Activated CD4-positive, CD25-positive, alpha-beta regulatory T cell treated with anti-CD3 and anti-CD28 coated beads, Interleukin-2, amount 50 U/mL, for 24 hours (primary cell): ENCODE results near the gene MLLT11.
A peak's percentile ranks its signal among the peaks of the same experiment; 100 is the strongest.

ENCODE experiments used
- ATAC-seq, 2 donors: fragments of 150-1000 bp; cut with Tn5 transposase; one replicate each; pipeline ENCODE4 v1.10.0; 2021; ENCODE audit warnings: mild to moderate bottlenecking in 1 of 2, moderate library complexity in 1 of 2

MLLT11 gene, protein sequence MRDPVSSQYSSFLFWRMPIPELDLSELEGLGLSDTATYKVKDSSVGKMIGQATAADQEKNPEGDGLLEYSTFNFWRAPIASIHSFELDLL

DNA sequence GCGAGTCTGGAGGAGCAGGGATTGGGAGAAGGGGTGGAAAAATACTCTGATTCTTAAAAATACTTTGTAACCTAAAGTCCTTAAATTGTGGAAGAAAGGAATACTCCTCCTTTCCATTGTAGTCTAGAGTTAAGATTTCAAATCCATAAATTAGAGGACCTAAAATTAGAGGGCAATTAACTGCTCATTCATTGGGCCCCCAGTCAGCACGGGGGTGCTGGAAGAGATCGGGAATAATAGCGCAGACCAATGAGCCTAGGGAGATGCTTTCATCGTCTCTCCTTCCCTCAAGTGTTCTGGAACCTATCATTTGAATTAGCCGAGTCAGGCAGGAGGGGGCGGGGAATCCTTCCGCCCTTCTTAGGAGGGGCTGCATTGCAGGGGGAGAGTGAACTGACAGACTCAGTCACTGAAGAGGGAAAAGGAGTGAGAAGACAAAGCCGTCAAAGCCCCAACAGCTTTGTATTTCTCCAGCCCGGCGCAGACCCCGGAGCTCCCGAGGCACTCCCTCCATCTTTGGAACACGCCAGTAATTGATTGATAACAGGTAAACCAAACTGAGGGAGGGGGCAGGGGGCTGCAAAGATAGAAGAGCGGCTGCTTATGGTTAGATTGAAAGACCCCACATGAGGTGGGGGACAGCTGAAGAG, at the start of gene MLLT11:
MLLT11 (plus strand) TSS at position 391 of the 650 bp plus-strand sequence. CDS start 6,828 bp downstream, outside the sequence.
- ATAC-seq: no peak

DNA sequence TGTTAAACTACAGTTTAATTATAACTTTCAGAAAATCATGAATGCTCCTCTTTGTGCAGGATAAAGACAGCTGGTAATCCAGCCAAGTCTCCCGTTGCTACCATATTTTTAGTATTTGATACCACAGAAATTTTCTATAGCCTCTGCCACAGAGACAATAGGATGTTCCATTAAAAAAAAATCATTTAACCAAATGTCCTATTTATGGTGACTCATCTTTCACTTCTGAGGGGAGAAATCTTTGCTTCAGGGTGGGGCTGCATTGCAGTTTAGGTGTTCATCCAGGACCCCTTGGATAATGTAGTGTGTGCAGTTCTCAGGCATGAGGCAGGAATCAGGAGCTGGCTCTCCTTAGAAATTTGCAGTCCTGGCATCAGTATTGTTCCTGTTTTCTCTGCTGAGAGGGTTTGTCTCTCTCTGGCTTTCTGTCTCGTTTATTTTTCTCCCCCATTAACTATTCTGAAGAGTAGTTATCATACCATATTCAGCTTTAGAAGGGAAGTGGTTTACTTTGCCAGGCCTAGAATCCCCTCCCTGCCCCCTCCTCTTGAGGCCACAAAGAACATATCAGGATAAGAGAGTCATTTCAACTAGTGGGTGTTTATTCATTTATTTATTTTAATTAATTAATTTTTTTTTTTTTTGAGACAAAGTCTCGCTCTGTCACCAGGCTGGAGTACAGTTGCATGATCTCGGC, 48.9 kb upstream of the MLLT11 start:
- no peak for ATAC-seq

DNA sequence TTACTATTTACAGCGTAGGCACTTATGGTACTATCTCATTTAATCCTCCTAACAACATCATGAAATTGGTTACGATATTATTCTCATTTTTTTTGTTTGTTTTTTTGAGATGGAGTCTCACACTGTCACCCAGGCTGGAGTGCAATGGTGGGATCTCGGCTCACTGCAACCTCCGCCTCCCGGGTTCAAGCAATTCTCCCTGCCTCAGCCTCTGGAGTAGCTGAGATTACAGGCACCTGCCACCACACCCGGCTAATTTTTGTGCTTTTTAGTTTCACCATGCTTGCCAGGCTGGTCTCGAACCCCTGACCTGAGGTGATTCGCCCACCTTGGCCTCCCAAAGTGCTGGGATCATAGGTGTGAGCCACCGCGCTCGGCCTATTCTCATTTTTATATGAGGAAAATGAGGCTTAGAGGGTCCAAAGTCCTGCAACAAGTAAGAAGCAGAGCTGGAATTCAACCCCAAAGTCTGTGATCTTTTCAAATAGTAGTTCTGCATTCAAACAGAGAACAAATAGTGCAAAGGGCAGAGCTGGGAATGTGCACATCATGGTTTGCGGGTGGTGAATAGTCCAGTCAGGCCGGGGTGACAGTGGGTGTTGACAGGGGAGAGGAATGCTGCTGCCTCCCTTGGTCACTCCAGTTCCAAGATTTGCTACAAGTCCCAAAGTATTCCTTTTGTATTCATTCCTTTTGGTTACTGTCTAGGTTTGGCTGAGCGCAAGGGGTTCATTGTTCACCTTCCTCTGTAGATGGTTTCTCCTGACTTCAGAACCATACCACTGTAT, 47.3 kb upstream of the MLLT11 start:
- no peak for ATAC-seq

DNA sequence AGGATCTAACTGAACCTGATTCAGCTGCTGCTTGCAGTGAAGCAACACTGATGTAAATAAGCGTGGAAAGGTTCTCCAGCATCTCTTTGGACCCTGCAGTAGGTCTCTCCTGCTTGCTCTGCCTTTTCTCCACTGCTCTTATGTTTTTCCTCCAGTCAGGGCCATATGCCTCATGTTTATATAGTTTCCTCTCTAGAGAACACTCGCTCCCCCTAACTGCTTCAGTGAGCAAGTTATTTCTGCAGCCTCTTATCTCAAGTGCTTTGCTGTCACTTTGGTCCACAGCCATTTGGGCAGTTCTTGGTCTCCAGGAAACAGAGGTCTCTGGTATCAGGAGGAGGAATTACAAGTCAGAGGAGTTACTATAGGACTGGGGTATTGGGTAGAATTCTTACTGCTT, 46.7 kb upstream of the MLLT11 start:
- ATAC-seq: no peak

DNA sequence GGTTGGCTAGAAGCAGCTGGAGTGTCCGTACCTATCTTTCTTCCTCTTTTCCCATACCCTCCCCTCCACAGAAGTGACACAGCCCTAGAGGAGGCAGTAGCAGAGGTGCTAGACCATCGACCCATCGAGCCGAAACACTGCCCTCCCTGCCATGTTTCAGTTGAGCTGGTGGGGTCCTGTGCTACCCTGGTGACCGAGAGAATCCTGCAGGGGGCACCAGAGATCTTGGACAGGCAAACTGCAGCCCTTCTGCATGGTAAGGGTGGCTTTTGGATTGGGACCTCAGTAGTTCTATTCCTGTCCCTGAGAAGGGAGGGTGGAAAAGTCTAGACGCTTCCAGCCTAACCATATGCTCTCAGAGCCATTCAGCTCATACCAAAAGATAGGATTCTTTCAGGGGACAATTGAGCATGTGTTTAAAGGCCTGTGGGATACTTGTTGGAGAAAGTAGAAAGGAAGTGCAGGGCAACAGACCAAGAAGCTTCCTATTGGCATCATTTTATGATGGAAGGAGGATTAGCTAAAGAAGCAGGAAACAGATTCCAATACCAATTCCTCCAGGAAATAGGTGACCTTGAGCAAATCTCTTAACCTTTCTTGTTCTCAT, 35.6 kb upstream of the MLLT11 start:
- peak; percentile 95 to 98 for ATAC-seq

DNA sequence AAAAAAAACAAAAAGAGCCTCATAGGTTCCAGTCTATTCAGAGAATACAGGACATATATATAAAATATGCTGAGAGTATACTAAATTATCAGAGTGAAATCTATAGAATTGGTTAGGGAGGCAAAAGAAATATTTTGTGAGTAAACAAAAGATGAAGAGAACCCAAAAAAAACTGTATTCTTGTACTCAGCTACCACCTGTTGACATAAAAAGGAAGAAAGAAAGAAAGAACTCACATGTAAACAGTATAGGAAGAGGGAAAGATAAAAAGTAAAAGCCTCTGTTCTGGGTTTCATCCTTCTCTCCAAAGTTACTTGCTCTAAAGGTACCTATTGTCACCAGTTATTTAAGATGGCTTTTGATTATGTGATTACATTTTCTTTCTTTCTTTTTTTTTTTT, 33.7 kb upstream of the MLLT11 start:
- no peak for ATAC-seq

DNA sequence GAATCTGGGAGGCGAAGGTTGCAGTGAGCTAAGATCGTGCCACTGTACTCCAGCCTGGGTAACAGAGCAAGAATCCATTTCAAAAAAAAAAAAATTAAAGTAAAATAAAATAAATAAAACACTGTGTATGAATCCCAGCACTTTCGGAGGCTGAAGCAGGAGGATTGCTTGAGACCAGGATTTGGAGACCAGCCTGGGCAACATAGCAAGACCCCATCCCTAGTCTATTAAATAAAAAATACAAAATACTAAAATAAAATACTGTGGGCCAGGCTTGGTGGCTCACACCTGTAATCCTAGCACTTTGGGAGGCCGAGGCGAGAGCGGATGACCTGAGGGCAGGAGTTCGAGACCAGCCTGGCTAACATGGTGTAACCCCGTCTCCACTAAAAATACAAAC, 28.0 kb upstream of the MLLT11 start:
- ATAC-seq: no peak

DNA sequence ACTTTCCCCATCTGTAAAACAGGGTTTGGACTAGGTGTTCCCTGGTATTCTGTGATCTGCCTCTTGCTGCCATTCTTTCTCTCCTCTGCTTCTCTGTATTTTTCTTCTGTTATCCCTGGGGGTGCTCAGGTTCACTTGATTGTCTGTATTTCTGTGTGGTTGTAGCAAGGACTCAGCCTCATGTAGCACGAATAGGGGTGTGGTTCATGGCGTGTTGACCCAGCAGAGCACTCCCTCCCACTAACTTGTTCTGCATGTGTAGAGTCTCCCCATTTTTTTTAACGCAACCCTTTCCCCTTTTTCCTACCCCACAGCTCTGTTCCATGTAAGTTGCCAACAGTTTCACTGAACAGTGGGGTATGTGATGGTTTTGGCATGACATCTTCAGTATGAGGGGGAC, 25.0 kb upstream of the MLLT11 start:
- no peak for ATAC-seq

DNA sequence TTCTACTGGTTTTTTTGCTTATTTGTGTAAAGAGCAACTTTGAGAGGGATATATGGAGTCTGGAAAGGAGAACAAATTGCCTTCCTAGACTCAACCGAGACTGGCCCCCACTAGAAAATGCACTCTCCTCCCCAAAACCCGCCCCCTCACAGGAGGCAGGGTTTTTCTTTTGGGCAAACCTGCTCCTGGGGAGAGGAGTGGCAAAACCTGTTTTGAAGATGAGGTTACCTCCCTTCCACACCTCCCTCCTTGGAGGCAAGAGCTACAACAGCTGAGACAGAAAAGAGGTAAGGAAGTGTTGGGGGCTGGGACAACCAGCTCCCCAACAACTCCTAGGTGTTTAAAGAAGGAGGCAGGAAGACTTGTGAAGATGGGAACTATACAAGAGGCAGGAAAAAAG, 23.8 kb upstream of the MLLT11 start, which contains the start of gene BNIPL:
BNIPL (plus strand) TSS at position 231 of the 400 bp plus-strand sequence; CDS start at position 371, 140 bp downstream.
- ATAC-seq: no peak

DNA sequence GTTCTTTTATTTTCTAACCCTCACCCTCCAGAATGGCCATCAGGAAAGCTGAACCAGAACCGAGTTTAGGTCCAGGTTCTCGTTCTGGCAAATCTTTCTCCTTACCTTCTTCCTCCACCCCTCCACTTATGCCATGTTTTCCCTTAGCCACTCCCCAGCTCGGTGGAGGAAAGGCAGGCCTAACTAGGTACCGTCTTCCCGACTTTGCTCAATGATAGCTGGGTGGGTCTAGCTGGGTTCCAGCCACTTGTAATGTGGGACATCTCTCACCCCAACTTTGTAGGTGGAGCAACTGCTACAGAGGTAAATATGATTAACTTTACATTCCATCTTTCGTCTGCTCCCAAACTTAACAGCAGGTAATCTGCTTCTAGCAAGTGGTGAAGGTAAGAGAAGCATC, 23.2 kb upstream of the MLLT11 start:
- no peak for ATAC-seq

DNA sequence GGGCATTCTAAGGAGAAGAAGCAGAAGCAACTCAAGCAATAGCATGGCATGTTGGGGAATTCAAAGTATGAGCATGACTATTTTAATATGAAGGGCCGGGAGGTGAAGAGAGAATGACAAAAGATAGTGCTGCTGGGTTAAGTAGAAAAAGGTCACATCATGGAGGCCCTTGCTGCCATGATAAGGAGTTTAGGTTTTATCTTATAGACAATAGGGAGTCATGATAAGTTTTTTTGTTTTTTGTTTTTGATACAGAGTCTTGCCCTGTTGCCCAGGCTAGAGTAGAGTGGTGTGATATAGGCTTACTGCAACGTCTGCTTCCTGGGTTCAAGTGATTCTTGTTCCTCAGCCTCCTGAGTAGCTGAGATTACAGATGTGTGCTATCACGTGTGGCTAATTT, 20.7 kb upstream of the MLLT11 start:
- ATAC-seq: no peak

DNA sequence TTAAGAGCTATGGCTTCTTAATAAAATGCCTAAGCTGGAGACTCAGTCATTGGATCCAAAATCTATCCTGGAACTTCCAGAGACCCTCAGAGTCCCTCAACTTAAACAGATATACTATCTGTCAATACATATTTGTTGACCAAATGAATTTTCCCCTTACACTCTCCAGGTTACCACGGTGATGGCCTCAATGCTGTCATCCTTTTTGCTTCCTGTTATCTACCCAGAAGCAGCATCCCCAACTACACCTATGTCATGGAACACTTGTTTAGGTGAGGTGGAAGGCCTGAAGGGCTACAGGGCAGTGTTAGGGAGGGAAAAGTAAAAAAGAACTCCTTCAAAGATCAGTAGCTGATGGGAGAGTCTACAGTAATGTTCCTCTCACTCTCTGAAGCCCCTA, 17.0 kb upstream of the MLLT11 start:
- ATAC-seq: no peak

DNA sequence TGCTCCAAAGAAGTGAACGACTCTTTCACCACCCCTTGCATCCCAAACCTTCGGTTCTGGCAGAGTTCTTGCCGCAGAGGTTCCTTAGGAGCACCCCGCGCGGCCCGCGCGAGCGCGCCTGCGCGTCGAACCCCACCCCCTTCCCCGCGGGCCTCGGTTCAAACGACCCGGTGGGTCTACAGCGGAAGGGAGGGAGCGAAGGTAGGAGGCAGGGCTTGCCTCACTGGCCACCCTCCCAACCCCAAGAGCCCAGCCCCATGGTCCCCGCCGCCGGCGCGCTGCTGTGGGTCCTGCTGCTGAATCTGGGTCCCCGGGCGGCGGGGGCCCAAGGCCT, 12.6 kb upstream of the MLLT11 start, which contains the start of gene C1orf56:
C1orf56 (plus strand) TSS at position 161 of the 334 bp plus-strand sequence; CDS start at position 258, 97 bp downstream.
- peak; percentile 74 to 75 for ATAC-seq

DNA sequence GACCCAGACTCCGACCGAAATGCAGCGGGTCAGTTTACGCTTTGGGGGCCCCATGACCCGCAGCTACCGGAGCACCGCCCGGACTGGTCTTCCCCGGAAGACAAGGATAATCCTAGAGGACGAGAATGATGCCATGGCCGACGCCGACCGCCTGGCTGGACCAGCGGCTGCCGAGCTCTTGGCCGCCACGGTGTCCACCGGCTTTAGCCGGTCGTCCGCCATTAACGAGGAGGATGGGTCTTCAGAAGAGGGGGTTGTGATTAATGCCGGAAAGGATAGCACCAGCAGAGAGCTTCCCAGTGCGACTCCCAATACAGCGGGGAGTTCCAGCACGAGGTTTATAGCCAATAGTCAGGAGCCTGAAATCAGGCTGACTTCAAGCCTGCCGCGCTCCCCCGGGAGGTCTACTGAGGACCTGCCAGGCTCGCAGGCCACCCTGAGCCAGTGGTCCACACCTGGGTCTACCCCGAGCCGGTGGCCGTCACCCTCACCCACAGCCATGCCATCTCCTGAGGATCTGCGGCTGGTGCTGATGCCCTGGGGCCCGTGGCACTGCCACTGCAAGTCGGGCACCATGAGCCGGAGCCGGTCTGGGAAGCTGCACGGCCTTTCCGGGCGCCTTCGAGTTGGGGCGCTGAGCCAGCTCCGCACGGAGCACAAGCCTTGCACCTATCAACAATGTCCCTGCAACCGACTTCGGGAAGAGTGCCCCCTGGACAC, 12.1 kb upstream of the MLLT11 start:
- ATAC-seq: peak; percentile 67 to 71

DNA sequence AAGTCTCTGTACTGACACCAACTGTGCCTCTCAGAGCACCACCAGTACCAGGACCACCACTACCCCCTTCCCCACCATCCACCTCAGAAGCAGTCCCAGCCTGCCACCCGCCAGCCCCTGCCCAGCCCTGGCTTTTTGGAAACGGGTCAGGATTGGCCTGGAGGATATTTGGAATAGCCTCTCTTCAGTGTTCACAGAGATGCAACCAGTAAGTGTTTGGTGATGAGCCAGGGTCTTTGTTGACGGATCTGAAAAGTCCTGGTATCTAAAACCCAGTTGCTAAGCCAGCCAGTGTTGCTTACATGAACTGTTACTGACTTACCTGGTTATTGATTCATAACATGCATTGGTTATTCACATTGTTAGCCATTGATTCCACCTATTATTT, 11.6 kb upstream of the MLLT11 start:
- no peak for ATAC-seq

DNA sequence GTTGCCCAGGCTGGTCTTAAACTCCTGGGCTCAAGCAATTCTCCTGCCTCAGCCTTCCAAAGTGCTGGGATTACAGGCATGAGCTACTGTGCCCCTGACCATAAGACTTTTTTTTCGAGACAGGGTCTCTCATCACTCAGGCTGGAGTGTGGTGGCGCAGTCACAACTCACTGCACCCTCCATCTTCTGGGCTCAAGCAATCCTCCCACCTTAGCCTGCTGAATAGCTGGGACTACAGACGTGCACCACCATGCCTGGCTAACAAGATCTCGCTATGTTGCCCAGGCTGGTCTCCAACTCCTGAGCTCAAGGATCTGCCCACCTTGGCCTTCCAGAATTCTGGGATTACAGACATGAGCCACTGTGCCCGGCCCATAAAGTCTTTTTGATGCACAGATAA, 10.7 kb upstream of the MLLT11 start:
- ATAC-seq: no peak

DNA sequence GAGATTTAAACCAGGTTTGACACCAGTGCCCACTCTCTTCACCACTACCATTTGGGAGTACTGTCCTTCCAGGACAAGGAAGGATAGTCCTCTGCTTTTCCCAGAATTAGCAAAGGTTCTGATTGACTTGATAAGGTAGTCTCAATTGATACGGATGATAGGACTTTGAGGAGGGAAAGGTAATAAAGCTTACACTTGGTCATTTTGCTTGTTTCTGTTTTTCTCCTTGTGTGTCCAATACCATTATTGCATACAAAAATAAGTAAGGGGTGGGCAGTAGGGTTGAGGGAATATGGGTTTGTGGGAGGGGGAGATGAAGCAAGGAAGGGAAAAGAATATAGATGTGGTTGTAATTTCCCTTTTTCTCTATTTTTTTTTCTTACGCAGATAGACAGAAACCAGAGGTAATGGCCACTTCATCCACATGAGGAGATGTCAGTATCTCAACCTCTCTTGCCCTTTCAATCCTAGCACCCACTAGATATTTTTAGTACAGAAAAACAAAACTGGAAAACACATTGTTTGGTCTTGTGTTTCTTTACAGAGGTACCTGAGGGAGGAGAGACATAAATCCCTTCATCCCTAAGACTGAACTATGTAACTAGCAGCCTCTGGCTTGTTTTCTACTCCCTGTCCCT, 10.0 kb upstream of the MLLT11 start:
- no peak for ATAC-seq

DNA sequence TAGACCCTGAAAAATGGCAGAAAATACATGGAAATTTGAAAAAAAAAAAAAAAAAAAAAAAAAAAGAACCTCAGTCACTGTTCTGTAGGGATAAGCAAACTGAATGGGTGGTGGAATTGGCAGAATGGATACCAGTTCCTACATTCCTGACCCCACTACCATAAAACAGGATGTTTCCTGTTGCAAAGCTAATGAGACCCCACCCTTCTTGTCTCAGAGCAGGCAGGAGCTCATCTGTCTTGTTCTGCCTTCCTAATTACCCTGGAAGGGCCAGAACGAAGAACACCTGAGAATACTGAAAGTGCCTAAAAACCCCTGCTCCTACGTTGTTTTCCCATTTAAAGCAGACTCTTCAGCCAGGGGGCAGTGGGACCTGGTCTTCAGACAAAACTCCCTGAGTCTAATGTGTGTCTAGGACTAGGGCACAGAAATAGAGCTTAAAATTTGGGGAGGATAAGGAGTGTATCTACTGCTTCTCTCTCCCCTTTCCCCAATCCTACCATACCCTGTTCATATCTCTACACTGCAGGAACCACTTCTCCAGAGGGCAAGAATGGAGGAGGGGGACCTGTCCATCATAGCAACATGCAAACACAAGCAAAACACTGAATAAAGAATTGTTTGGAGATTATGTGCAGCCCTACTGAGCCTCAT, 8.7 kb upstream of the MLLT11 start:
- no peak for ATAC-seq

DNA sequence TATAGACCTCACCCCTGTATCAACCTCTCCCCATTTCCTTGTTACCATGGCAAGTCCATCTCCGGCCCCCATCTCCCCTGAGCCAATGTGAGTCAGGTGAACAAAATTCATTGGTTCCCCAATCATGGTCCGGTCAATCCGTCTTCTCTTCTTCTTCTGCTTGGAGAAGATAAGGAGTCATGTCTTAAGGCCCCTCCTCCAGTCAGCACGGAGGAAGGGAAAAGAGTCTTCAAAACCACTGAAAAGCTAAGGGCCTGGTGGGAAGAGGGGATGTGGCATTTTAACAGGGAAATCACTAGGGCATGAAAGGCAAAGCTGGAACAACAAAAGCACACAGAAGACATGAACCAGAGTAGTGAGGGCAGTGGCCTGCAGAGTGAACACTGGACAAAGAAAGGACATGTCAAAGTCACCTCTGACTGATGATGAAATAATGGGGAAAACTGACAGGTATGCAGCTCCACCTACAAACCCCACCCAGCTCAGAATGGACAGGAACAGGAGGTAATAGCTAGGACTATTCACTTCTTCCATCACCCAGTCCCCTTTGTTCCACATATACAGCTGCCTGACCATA, 5.1 kb upstream of the MLLT11 start:
- ATAC-seq: no peak

DNA sequence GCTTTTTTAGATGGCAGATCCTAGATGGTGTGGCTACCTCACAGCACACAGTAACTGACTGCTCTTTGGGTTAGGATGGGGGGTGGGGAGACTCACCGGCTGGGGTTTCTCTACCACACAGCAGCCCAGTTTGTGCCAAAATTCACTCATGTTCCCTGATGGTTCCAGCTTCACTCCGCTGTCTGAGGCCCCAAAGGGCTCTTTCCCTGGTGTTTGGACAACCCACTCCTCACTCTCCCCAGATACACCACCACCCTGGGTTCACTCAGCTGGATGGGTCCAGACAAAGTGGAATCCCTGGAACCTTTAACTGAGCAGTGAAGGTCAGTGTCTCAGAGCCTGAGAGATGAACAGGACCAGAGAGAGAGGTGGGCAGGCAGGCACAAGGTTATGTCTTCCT, 4.6 kb upstream of the MLLT11 start:
- no peak for ATAC-seq

DNA sequence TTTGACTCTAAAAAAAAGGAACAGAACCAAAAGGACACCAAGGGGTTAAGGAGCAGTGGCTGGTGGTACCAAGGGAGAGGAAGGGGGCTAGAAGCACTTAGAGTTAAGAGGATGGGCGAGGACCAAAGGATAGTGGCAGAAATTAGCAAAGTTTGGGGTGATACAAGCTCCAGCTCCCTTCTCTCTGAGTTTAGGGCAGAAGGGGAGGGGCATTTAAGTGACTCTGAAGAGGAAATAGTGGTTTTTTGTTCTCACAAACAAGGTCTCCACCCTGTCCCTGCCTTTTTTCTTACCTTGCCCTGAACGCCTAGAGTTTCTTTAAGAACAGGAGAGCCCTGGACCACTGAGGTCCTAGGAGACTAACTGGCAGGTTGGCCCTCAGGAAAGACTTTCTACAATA, 4.0 kb upstream of the MLLT11 start:
- ATAC-seq: no peak
